ENCODE measurements around the gene TECTB. TPM values are rescaled to one million over a fixed set of nuclear protein-coding genes. Genes with fewer than 3 reads are reported as not detected.

TECTB gene
- total RNA-seq, 1 experiment from 2014 or later = not detected

DNA sequence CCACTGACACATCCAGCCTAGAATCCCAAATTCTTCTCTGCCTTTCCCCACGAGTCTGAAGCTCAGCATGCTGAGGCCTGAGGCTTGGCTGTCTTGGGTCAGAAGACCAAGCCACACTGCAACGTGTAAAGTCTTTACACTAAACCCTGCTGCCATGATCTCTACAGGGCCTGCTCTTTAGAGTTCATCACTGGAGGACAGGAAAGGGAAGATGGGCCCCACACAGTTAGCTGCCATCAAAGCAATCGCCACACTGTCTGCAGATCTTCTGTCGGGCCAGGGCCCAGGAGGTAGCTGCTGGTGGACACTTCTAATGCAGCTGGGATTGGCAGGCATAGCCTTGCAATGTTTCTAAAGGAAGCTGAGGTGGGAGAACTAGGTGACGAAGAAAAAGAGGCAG is 8.4 kb upstream of the TECTB start:
- no peak for DNase-seq (ENCODE audit: low read depth)

DNA sequence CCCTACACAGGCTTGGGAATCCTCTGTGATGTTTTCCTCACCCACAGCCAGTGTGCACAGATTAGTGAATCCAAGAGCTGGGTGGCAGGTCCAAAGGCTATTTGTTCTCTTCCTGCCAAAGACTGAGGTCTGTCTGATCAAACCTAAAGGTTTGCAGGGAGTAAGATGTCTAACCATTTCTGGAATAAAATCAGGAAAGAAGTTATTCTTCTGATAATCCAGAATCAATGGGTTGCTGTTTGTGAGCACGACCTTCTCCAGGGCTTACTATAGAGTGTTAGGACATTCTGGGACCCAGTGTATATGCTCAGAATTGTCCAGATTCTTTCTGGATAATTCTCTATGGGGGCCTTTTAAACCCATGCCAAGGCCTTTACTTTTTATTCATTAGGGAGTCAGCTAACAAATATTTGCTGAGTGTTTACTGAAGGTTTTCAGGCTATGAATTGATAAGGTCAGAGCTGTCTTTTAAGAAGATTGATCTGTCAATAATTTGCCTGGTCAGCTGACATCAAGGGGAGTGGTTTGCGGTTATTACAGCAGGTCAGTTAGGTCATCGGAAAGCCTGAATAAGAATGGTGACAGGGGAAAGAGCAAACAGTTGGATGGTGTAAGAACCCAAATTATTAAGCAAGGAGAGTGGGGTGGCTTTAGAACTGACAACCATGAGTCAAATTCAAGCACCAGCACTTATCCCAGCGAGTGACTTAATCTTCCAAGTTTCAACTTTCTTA is 7.5 kb upstream of the TECTB start:
- DNase-seq (ENCODE audit: low read depth) = no peak

DNA sequence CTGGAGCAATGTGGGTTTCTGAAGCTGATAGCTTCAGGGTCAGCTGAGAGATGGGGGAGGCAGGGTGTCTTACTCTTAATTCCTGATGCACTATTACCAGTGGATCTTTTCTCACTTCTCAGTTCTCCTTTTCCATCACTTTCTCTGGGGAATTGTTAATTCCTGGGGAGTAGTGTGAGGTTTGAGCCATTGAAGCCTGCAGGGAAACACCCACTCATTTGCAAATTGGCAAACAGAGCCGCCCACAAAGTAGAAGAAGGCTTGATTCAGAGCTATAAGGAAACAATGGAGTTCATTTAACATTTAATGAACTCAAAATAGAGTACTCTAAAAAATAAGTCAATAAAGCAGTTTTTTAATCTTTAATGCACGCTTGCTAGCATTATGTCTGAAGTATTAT is 4.3 kb upstream of the TECTB start:
- DNase-seq (ENCODE audit: low read depth) = no peak

DNA sequence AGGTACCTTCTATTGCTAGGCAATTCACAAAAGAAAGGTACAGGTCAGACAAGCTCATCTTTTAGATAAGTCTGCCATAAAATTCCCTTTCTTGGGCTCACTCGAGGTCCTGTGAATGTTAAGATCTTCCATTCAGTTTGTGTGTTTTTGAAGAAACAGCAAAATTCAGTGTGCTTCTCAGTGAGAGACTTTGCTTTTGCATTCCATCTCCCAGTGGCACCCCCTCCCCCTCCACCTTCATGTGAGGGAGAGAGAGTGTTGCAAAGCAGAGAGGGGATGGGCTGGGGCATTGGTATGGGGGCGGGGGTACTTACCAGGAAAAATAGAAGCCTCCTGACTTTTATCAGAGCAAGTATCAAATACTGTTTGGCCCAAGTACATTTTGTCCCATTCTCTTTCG is 3.8 kb upstream of the TECTB start:
- no peak for DNase-seq (ENCODE audit: low read depth)

DNA sequence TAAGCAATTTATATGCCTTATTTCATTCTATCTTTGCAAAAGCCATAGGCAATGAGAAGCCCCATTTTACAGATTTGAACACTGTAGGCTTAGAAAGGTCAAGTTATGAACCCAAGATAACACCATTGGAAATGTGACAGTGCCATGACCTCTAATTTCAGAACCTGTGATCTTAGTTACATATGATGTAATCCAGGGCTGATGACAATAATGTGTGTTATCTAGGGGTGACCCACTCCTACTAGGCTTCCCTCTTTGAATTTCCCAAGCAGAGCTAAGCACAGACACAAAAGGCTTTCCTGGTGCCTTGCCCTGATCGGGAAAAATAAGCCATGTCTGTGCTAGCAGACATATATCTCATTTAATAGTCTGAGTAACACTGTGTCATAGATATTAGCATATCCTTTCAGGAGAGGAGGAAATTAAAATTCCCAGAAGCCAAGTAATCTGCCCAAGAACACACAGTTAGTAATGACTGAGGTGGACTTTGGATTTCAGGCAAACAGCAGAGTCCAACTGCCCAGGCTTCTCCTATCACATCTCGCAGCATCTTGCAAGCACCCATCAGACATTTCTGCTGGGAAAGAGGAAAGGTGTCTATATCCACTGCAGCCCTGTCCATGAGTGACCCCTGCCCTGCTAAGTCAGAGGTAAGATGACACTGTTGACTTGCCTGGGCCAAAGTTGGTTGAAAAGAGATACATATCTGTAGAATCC is 2.8 kb upstream of the TECTB start:
- DNase-seq (ENCODE audit: low read depth) = no peak

DNA sequence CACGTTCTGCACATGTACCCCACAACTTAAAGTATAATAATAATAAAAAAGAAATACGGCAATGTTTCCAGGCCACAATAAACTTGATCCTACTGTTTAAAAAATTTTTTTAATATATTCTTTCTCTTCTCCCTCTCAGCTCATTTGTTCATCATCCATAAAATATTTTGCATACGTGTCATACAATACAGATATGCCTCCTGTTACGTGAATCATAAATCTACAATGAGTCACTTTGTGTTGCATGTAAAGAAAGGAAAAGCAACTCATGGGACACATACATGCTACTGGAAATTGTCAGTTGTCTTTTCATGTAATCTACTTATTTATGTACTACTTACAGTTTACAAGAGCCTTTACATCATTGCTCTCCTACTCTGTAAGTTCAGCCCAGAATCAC is 1.1 kb upstream of the TECTB start:
- peak; percentile 6 for DNase-seq (ENCODE audit: low read depth)

DNA sequence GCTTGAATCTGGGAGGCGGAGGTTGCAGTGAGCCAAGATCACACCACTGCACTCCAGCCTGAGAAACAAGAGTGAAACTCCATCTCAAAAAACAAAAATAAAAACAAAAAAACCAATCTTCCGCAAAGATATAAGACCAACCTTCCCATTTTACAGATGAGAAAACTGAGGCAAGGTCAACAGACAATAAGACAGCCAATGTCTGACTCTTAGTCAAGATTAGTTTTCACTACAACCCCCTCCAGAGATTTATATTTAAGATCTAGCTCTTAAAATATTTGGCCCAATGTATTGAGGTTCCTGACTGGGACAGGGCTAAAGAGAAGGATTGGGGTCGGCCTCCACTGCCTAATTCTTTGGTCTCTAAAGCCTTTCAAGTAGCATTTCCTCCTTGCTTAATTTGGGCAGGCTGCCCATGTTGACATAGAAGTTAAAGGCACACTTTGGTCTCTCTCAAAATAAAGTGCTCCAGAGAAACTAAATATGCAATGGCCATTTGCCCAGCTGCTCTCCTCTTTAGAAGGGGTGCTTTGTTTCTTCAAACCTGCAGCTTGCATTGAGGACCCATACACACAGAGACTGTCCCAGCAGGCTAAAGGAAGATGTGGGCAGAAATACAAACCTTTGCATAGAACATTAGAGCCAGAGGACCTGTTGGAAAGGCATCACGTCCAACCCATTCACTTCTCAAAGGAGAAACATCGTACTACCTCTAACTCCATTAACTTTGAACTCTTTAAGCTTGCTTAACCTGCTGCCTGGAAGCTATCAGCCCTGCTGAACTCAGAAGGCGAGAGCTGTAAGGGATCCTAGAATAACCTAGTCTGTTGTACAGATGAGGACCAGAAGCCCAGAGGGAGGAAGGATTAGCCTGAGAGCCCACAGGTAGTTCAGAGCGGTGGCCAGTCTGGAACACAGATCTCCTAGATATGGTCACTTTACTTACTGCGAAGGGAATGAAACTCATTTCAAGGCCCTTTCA is 3.9 kb downstream of the TECTB start:
- DNase-seq (ENCODE audit: low read depth) = no peak

DNA sequence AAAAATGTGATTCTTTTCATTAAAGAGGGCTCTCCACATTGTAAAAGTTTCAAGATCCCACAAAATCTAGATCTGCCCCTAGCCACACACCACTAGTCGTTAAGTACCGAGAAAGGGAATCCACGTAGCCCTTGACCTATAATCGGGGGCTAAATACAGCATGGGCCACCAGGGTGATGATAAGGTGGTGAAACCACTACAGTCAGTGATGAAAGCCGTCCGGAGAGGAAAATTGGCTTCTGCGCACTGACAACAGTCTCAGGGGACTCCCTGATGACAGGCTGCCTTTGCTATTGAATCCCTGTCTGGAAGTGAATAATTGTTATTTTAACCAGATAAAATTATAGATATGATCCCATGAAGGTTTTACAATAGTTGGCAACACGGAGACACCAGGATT is 4.6 kb downstream of the TECTB start:
- no peak for DNase-seq (ENCODE audit: low read depth)

DNA sequence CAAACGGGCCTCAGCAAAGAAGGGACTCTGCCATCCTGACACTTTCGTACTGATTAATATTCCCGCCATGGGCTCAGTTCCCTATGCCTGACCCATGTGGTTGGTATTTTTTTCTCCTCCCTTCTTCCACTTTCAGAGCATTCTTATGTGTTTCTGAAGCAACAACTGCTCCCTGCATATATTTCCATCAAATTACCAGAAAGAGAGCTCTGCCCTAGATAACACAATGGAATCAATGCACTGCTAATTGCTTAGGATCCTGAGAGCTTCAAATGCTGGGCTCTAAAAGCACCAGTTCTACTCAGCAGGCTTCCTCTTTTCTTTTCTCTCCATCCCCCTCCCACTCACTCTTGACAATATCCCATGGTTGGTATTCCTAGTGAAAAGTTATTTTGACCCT is 5.3 kb downstream of the TECTB start:
- no peak for DNase-seq (ENCODE audit: low read depth)

DNA sequence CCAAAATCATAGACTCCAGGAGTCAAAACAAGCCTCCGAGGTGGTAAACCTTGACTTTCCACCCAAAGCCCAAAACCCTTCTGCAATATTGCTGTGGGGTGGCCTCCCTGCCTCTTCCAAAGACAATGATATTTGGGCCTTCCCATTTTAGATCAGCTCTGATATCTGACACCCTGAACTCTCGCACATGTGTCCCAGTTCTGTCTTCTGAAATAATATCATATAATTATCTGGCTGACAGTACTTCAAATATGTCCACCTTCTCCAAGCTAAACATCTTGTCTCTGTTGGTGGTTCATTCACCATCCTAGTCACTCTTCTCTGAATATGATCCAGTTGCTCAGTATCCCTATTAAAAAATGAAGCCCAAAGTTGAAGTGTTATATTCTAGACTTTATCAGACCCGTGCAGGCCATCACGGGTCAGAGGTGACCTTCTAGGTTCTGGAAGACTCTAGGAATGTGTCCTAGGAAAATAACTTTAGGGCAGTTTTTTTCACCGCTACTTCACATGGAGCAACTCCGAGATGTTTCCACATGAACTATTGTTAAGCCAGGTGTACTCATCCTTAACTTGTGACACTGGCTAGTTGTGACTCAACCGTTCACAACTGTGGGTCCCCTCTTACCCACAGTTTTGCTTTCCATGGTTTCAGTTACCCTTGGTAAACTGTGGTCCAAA is 6.3 kb downstream of the TECTB start:
- DNase-seq (ENCODE audit: low read depth) = no peak

DNA sequence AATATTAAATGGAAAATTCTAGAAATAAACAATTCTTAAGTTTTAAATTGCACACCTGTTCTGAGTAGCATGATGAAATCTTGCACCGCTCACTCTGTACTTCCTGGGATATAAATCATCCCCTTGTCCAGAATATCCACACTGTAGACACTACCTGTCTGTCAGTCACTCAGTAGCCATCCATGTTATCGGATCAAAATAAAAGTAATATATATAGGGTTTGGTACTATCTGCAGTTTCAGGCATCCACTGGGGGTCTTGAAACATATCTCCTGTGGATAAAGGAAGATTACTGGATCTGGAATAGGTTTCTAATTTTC is 6.8 kb downstream of the TECTB start:
- no peak for DNase-seq (ENCODE audit: low read depth)

DNA sequence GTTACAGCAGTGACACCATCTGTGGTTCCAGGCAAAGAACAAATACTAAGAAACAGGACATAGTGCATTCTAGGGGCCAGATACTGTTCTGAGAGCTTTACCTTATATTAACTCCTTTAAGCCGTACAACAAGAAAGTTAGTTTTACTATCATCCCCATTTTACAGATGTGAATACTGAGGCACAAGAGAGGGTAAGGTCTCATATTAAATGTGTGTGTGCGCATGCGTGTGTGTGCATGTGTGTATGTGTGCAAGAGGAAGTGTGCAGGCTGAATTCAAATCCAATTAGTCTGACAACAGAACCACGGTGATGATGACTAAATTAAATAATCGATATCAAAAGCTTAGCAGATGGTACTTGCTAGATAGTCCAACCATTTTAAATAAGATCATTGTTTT is 11.0 kb downstream of the TECTB start:
- DNase-seq (ENCODE audit: low read depth) = no peak

DNA sequence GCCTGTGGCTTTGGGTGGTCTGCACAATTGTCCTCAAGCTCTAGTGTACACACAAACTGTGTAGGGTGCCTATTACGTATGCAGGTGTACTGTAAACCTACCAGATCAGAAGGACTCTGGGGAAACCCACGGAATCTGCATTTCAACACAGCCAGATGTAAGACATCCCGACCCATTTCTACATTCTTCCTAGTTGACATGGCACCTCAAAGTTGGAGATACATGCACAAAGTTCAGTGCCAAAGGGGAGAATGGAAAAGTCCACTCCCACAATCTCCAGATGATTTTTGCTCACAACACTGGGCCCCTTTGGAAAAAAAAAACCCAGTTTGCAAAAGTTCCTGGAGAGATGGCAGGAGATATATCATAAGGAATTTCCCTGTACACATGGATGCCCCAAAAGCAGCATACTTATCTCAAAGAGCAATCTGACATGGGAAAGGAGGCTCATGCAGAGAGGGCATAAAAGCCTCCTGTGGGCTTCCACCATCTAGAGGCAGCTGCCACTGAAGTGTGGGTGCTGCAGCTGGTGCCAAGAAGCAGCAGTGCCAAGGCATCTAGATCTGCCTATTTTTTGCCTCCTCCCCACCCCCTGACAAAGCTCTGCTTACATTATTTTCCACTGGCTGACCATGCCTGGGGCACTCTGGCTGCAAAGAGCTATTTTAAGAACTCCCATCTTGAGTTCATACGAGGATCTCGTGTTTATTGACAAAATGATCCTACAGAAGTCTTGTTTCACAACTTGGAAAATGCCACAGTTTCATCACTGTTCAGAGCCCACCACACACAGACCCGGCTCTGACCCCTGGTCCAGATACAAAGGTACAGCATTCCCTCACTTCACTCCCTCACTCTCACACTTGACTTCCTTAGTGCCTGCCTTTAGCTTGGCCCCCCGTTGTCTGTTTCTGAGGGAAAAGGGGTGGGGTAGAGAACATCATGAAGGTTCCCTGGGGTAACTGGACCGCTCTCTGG is 12.9 kb downstream of the TECTB start:
- peak; percentile 2 for DNase-seq (ENCODE audit: low read depth)

DNA sequence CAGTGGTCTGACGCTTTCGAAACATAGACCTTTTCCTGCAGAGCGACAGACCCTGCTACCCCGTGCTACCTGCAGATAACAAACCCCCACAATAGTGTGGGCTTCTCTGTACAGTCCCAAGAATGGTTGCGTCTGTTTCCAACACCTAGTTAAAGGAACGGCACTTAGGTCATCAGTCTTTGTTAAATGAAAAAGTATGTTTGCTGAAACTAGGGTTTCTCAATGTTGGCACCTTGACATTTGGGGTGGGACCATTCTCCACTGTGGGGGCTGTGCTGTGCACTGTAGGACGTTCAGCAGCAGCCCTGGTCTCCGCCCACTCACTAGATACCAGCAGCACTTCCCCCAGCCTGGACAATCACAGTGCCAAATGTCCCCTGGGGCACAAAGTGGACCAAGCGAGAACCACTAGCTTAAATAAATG is 13.7 kb downstream of the TECTB start:
- DNase-seq (ENCODE audit: low read depth) = no peak

DNA sequence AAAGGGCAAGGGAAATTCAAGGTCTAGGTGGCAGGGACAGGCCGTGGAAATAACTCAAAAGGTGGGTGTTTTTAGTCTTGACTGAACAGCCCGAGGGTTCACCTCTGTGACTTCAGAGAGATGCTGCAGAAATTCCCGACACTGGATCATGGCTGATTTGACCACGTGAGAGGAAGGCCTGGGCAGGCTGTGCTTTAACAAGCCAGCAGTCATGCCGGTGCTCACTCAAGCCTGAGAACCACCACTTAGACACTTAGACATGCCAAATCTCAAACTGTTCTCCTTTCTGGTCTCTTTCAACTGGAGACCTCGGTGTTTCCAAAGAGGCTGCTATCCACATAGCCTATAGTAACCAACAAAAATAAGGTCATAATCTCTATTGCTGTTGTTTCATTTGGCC is 15.4 kb downstream of the TECTB start:
- DNase-seq (ENCODE audit: low read depth) = no peak

DNA sequence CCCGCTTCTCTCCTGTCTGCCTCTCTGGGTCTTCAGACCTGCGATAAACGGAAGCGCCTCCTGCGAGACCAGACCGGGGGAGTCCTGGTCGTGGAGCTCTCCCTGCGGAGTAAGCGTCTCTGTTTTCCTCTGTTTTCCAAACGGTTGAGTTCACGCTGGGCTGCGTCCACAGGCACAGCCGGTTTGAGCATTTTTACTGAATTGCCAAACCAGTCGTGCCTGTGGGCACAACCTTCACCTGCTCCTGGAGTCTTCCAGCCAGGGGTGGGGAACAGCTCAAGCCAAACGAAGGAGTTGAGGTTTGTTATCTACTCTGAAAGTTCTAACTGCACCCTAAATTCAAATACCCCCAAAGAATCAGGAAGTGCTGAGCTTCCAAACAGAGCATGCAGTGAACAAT is 16.3 kb downstream of the TECTB start:
- no peak for DNase-seq (ENCODE audit: low read depth)

DNA sequence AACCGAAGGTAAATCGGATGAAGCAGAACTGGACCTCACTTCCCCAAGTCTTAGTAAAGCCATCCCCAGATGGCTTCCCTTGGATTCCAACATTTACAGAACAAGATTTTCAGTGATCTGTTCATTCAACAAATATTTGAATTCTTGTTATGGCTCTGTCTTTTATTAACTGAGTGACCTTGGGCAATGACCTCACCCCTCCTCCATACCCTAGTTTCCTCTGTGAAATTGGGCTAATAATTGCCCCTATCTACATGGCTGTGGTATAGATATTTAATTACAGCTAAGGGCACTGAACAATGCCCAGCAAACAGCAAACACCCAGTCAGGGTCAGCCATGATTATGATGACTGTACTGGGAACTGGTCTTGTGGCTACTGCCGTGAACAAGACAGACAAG is 19.1 kb downstream of the TECTB start:
- no peak for DNase-seq (ENCODE audit: low read depth)

DNA sequence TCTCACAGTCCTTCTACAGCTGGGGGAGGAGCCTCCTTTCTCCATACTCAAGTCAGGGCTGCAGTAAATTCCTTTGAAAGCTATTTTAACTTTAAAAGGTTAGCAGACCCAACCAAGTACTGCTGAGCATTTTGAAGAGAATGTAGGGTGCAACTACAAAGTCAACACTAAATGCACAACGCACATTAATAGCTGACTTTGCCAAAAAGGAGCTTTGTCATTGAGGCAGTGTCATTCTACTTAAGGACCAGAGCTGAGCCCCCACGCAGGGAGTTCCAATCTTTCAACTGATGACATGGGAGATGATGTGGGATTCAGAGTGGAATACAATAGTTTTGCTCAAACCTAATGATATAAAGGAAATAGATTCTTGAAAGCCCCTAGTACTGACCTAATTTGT is 20.3 kb downstream of the TECTB start:
- DNase-seq (ENCODE audit: low read depth) = no peak

DNA sequence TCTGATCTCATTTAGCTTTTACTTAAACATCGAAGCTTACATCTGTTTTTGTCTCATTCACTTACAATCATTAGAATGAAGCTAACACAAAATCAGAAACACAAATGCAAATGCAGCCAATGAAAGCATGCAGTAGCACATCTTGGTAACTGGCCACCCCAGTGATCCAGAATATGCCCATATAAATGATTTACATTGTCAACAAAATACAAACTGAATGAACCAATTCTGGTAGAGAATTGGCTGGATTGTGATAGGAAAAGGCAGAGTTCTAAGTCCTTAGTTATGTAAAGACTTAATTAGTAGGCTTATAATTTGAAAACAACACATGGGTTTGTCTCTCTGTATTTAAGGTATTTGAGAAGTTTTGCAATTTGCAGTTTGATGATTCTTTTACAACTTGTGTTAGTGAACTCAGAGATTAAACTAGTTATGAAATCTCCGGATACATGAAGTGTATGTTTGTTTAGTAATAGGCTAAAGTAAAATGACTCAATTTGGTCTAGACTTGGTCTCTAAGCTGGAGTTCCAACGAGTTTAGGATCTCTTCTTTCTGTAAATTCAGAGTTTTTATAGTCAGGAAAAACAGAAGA is 21.2 kb downstream of the TECTB start:
- DNase-seq (ENCODE audit: low read depth) = no peak
